Stimulated activated CD4-positive, alpha-beta T cell treated with anti-CD3 and anti-CD28 coated beads, Interleukin-1b, Interleukin-23, amount 100 ng/mL, for 1 hour (primary cell): ENCODE results near the gene ABHD2.

Source experiments
- DNase-seq, 2 donors: peaks; one replicate each; pipeline ENCODE4 v3.0.0-alpha.2; 2020; ENCODE audit warnings: low read depth in 2 of 2

The ABHD2 gene

GRCh38 chr15:89167267-89168176, 79.3 kb downstream of the ABHD2 start:
- DNase-seq = peak in 1 of 2 donors; percentile 39

GRCh38 chr15:89168316-89168833, 80.1 kb downstream of the ABHD2 start:
- no peak for DNase-seq

- DNase-seq = no peak
Measured at GRCh38 chr15:89170364-89170763, 82.1 kb downstream of the ABHD2 start.

GRCh38 chr15:89171136-89172072, 83.1 kb downstream of the ABHD2 start:
- DNase-seq = no peak

GRCh38 chr15:89172921-89173320, 84.7 kb downstream of the ABHD2 start:
- no peak for DNase-seq

- no peak for DNase-seq
Measured at GRCh38 chr15:89174476-89174875, 86.2 kb downstream of the ABHD2 start.

- no peak for DNase-seq
Measured at GRCh38 chr15:89175617-89176191, 87.4 kb downstream of the ABHD2 start.

GRCh38 chr15:89177116-89177515, 88.9 kb downstream of the ABHD2 start:
- DNase-seq = no peak

- peak; percentile 16 to 30 for DNase-seq
Measured at GRCh38 chr15:89177633-89178306, 89.5 kb downstream of the ABHD2 start.

- DNase-seq = no peak
Measured at GRCh38 chr15:89178307-89178977, 90.2 kb downstream of the ABHD2 start.

- DNase-seq = no peak
Measured at GRCh38 chr15:89179966-89180875, 92.0 kb downstream of the ABHD2 start.

GRCh38 chr15:89184357-89184756, 96.1 kb downstream of the ABHD2 start:
- no peak for DNase-seq

- DNase-seq = no peak
Measured at GRCh38 chr15:89184886-89185526, 96.8 kb downstream of the ABHD2 start.

GRCh38 chr15:89186803-89187202, 98.5 kb downstream of the ABHD2 start:
- DNase-seq = no peak

GRCh38 chr15:89187301-89187985, 99.2 kb downstream of the ABHD2 start:
- no peak for DNase-seq

- DNase-seq = no peak
Measured at GRCh38 chr15:89187986-89188514, 99.8 kb downstream of the ABHD2 start.

- no peak for DNase-seq
Measured at GRCh38 chr15:89192136-89192535, 103.9 kb downstream of the ABHD2 start.

GRCh38 chr15:89192766-89193165, 104.5 kb downstream of the ABHD2 start:
- DNase-seq = no peak
